KOPT-K1 (cell line): ENCODE measurements around the gene CKAP2L.

ENCODE experiments used
- H3K27ac ChIP-seq: fragments of 200-600 bp; sonication (generic); 2 replicates; pipeline ENCODE4 v1.5.1; 2016; ENCODE audit warnings: antibody characterized with exemption, mild to moderate bottlenecking, low read depth, low read length; ENCODE audit not compliant: poor library complexity, severe bottlenecking
- H3K36me3 ChIP-seq: fragments of 200-600 bp; sonication (generic); 2 replicates; pipeline ENCODE4 v1.5.1; 2017; ENCODE audit warnings: antibody characterized with exemption, mild to moderate bottlenecking, low read length, moderate library complexity; ENCODE audit not compliant: insufficient read depth
- H3K9me3 ChIP-seq: fragments of 200-600 bp; sonication (generic); 2 replicates; pipeline ENCODE4 v1.5.1; 2017; ENCODE audit warnings: antibody characterized with exemption, low read length, mild to moderate bottlenecking; ENCODE audit not compliant: insufficient read depth, poor library complexity, severe bottlenecking

CKAP2L gene

GRCh38 chr2:112701052-112701451 lies 63.4 kb downstream of the CKAP2L start:
- Histone ChIP-seq H3K36me3 (no peaks in the 10 kb centered on the region), H3K9me3 (no peaks in the 10 kb centered on the region), H3K27ac (no peak overlapping the region)

DNA sequence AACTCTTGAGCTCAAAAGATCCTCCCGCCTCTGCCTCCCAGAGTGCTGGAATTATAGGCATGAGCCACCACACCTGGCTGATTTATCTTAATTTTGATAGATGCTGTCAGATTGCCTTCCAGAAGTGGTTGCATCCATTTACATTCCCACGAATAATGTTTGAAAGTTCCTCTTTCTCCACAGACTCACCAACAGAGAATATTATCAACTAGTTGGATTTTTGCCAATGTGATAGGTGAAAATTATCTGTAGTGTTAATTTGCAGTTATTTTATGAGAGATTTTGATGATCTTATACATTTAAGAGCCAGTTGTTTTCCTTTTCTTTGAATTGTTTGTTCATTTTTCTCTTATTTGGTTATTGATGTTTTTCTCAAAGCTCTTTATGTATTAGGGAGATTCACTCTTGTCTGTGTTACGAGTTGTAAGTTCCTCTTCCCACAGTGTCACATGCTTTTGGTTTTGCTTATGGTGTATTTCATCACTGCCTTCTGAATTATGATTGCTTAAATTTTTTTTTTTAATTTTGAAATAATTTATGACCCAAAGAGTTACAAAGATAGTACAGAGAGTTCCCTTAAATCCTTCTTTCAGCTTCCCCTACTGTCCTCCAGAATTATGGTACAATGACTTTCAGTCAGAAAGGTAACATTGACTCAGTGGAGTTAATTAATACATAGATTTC lies 64.3 kb downstream of the CKAP2L start:
- H3K9me3 ChIP-seq: no peaks in the 10 kb centered on the region
- no peak overlapping the region for H3K27ac ChIP-seq
- no peaks in the 10 kb centered on the region for H3K36me3 ChIP-seq

DNA sequence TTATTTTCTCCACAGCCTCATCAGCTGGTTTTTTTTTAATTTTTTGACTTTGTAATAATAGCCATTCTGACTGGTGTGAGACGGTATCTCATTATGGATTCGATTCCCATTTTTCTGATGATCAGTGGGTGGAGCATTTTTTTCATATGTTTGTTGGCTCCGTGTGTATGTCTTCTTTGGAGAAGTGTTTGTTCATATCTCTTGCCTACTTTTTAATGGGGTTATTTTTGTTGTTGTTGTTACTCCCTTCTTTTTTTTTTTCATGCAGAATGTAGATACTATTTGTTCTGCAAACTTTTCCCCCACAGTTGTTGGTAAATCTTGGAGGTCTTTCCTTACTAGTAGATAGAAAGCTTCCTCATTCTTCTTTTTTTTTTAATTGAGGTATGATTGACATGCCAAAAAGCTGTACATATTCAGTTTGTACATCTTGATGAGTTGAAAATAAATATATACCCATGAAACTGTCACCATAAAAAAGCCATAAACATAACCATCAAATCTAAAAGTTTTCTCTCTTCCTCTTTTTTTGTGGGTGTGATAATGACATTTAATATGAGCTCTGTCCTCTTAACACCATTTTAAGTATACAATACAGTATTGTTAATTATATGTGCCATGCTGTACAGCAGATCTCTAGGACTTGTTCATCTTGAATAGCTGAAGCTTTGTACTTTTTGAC lies 65.4 kb downstream of the CKAP2L start:
- no peaks in the 10 kb centered on the region for H3K9me3 ChIP-seq
- no peaks in the 10 kb centered on the region for H3K36me3 ChIP-seq
- H3K27ac ChIP-seq: no peak overlapping the region

DNA sequence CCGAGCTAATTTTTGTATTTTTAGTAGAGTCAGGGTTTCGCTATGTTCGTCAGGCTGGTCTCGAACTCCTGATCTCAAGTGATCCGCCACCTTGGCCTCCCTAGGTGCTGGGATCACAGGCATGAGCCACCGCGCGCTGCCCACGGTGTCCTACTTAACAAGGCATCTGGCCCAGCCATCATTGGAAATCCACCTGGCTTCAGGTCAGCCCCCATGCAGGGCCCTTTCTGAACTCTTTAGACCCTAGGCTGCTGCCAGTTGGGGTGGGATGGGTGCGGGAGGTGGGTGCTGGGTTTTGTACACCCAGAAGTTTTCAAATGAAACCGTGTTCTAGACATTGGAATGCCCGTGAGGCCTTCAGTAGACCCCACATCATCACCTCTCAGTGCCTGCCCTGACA lies 70.2 kb downstream of the CKAP2L start:
- H3K9me3 ChIP-seq: no peaks in the 10 kb centered on the region
- H3K27ac ChIP-seq: no peak overlapping the region
- H3K36me3 ChIP-seq: no peaks in the 10 kb centered on the region

DNA sequence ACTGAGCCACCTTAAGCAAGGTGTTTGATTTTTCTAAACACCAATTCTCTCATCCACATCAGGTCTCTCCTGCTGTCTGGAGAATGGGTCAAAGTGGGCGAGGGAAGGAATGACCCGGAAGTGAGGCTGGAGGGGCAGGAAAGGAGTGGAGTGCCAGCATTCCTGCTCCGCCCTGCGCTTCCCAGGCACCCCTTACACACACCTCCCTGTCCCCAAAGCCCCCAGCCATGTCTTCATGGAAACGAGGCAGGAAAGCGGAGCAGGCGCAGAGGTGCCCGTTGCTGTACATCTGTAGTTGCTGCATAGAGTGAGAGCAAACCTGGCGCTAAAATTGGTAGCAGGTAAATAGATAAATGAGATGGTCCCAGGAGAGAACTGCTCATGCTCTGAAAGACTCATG lies 70.8 kb downstream of the CKAP2L start:
- no peaks in the 10 kb centered on the region for H3K9me3 ChIP-seq
- H3K27ac ChIP-seq: no peak overlapping the region
- H3K36me3 ChIP-seq: no peaks in the 10 kb centered on the region

DNA sequence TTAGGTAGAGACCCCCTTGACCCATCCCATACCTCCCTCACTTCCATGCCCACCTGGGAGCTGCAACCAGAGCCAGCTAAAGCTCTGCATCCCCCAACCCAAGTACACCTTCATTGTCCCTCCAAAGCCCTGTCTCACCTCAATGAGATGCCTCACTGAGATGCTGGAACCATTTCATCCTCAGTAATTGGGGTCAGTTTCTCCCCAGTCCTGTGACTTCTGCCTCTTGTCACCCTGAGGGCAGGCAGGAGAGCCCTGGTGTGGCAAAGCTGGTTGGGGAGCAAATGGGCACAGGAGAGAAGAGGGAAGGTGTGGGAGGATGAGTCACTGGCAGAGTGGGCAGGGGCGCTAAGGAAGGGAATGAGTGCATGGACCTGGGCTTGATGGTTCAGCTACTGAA lies 71.5 kb downstream of the CKAP2L start:
- Histone ChIP-seq H3K27ac (no peak overlapping the region), H3K9me3 (no peaks in the 10 kb centered on the region), H3K36me3 (no peaks in the 10 kb centered on the region)

DNA sequence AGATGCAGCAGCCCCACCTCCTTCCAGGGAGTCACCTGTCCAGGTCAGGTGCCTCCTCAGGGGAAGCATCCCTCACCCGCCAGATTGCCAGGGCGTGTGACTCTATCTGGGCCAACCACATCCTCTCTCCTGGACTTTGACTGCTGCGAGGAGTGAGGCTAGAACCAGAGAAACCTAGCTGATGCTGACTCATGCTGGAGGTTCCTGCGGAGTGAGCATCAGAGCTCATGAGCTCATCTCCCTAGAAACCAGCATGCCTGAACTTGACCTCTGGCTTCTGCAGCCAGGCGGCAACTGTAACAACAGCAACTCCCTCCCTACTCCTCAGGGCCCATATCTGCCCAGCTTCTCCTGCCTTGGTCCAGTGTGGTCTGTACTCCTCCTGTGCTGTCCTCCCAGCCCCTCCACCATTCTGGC lies 71.9 kb downstream of the CKAP2L start:
- H3K36me3 ChIP-seq: no peaks in the 10 kb centered on the region
- H3K9me3 ChIP-seq: no peaks in the 10 kb centered on the region
- H3K27ac ChIP-seq: no peak overlapping the region

GRCh38 chr2:112691881-112692281 lies 72.5 kb downstream of the CKAP2L start:
- no peak overlapping the region for H3K27ac ChIP-seq

GRCh38 chr2:112690853-112691401 lies 73.5 kb downstream of the CKAP2L start:
- no peak overlapping the region for H3K27ac ChIP-seq
- H3K36me3 ChIP-seq: no peaks in the 10 kb centered on the region
- no peaks in the 10 kb centered on the region for H3K9me3 ChIP-seq

More at GRCh38 chr2:112691881-112692281, 72.5 kb downstream of the CKAP2L start:
- Histone ChIP-seq H3K36me3 (no peaks in the 10 kb centered on the region), H3K9me3 (no peaks in the 10 kb centered on the region)

- no peak overlapping the region for H3K27ac ChIP-seq
- H3K9me3 ChIP-seq: no peaks in the 10 kb centered on the region
- no peaks in the 10 kb centered on the region for H3K36me3 ChIP-seq
These were observed 76.1 kb downstream of the CKAP2L start for GRCh38 chr2:112688086-112688880.

DNA sequence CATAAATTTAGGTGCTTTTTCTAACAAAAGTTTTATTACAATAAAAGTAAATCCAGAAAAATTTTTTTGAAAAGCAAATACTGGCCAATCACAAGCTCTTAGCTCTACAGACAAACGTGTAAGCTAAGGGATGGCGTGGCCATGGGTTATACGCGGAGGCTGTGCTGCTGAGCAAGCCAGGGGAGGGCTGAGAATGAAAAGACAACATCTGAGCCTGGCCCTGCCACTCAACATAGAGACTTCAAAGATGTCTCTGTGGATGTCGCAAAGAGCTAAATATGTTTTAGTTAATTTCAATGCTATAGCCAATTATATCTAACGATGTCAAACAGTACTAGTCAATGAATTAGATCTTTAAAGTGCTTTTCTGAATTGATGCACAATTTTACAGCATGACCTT lies 76.9 kb downstream of the CKAP2L start:
- H3K27ac ChIP-seq: no peak overlapping the region
- H3K9me3 ChIP-seq: no peaks in the 10 kb centered on the region
- H3K36me3 ChIP-seq: no peaks in the 10 kb centered on the region
